ENCODE data around the gene EIF2B5.

GRCh38 chr3:184164648-184165330 is 29.6 kb downstream of the EIF2B5 start:
- TF ChIP-seq EZH2 (IDR thresholded peaks at IDR 0.05) (no peak), POLR2AphosphoS5 (IDR thresholded peaks at IDR 0.05; ENCODE audit: borderline replicate concordance, low read depth, low read length) (no peak)
